Measurements from ENCODE around the gene NCAM1.

DNA sequence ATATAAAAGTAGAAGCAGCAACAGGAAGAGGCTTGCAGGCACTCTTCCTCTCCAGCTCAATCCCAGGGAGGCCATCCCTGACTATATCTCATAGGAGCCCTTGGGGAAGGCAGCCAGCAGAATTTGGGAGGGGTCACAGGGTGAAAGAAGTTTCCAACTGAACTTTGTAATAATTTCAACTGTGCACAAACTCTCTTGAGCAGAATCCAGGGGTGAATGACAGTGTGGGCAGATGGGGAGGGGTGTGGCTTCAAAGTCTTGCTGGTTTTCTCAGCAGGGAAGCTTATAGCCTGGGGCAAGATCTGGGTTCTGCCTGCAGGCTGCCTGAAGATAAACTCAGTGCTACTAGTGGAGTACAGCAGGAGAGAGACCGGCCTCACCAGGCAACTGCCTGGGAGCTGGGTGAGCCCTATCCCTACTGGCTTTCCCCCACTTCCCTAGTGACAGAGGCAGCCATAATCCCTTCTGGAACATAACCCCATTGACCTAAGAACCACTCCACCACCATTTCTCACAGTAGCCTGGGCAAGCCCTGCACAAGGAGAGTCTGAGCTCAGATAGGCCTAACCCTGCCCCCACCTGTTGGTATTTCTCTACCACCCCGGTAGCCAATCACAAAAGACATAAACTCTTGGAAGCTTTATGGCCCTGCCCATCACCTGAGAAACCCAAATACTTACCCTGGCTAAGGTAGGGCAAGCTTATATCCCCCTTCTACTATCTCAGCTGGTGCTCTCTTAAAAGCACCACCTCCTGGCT lies 335.4 kb downstream of the NCAM1 start:
- TF ChIP-seq EZH2 (IDR thresholded peaks at IDR 0.05; ENCODE audit: low read length, unreplicated experiment): no peak
- TF ChIP-seq, protein P1, sequence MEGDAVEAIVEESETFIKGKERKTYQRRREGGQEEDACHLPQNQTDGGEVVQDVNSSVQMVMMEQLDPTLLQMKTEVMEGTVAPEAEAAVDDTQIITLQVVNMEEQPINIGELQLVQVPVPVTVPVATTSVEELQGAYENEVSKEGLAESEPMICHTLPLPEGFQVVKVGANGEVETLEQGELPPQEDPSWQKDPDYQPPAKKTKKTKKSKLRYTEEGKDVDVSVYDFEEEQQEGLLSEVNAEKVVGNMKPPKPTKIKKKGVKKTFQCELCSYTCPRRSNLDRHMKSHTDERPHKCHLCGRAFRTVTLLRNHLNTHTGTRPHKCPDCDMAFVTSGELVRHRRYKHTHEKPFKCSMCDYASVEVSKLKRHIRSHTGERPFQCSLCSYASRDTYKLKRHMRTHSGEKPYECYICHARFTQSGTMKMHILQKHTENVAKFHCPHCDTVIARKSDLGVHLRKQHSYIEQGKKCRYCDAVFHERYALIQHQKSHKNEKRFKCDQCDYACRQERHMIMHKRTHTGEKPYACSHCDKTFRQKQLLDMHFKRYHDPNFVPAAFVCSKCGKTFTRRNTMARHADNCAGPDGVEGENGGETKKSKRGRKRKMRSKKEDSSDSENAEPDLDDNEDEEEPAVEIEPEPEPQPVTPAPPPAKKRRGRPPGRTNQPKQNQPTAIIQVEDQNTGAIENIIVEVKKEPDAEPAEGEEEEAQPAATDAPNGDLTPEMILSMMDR (conservative IDR thresholded peaks at IDR 0.05; ENCODE audit: low read depth, low read length): no peak
- TF ChIP-seq EZH2phosphoT487 (IDR thresholded peaks at IDR 0.05; ENCODE audit: borderline replicate concordance, low read length): no peak

Measured in PC-3 (cell line).